Amniotic stem cell (primary cell): ENCODE data around the gene FBXW4.

Source experiments
- DNase-seq: peaks from one replicate; lab custom pipeline; 2025; lab: John Stamatoyannopoulos, UW

FBXW4 gene

DNA sequence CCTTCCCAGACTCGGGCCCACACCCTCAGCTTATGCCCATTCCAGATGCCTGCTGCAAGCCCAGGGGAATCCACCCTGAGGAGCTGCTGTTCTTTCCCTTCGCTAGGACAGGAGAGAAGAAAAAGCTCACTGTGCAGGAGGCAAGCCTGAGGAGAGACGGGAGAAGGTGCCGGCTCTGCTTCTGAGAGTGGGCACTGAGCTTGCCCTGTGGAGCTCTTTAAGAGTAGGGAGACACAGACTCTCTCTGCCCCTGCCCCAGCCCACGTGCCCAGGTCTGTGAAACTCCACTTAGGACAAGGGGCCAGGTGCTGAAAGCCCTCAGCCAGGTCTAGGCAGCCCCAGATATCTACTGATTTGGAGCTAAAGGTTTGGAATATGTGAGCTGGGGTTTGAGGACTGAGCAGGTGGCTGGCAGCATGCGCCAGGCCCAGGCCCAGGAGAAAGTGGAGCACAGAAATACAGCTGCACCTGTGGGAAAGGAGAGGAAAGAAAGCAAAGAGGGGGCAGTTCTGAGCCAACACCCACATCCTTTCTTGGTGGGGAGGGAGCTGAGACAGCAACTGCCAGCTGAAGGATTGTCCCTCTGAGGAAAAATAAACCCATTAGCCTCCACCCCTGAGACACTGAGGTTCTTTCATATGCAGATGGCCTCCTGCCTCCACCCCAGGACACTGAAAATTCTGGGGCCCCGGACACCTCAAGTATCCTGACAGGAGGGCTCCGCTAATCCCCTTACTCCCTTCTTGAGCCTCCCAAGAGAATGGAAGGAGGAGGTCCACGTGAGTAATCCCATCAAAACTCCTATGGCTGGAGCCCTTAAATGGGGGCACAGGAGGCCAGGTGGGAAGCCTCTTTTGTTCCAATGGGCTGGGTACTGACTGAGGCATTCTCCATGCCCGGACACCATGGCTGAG lies 114.2 kb downstream of the FBXW4 start:
- no peak for DNase-seq

- DNase-seq: no peak
Observed at GRCh38 chr10:101579516-101579870, 115.5 kb downstream of the FBXW4 start.

DNA sequence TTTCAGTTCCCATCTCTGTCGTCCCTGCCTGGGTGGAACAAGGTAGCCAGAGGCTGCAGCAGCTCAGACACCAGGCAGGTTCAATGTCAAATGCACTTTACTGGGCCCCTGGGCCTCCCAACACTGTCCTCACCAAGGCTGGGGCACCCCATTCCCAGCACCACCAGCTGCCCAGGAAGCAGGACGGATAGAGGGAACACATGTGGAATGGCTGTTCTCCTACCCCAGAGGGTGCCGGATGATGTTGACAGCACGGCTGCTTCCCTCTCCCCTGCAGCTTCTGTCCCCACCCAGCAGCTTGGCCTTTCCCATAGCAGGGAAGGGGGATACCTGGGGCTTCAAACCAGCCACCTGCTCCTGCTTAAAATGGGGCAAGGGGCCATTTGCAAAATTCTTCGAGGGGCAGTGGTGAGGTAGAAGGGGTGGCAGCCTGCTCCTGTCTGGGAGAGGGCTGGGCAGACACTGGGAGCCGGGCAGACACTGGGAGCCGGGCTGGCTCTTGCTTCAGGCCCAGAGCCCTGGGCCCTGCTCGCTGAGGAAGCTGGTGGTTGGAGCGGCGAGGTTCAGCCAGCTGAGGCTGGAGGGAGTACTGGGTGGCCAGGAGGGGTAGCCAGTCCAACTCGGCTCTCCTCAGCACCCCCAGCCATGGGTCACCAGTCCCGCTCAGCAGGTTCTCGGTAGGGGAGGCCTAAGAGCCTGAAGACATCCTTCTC lies 116.0 kb downstream of the FBXW4 start:
- DNase-seq: no peak

DNA sequence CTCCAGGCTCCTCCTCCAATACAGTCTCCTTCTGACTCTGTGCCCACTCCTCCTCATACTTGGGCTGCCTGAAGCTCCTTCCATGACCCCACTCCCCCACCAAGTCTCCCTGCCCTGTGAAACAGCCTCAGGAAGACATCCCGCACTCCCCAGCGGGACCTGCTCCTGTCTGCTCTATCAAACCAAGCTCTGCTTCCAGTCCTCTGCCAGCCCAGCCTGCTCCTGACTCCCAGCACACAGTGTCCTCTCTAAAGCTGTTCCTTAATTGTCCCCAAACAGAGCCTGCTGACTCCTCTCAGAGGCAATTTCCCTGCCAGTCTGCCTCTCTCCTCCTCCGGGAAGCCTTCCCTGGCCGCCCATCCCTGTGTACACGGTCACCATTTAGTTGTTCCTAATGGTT lies 116.8 kb downstream of the FBXW4 start:
- no peak for DNase-seq

DNA sequence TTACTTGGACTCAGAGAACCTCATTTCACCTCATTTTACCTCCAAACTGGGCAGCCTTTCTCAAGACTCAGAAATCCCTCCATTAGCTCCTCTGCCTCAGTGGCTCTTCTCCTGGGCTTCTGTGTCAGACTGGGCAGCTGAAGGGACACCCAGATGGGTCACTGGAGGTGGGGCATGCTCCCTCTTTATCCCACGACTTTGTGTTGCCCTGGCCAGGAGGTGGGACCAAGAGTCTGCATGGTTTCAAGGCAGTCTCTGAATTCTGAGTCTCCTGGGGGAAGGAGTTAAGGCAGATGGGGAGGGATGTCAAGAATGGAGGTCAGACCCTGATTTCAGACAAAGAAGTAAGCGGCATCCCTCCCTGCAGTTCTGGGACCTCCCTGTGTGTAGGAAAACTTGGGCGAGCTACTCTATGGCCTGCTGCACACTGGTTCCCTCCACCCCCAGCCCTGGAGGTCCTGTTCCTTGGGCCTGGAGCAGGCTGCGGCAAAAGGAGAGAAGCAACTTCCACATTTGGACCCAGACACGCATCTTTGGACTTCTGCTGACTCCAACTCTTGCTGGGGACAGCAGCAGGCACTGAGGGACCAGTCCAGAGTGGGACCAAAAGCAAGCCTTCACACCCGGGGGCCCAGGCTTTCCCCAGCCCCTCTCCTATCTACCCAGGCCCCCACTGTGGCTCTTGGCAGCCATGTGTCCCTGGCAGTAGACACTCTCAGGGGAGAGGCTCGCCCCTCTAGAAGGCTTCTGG lies 117.7 kb downstream of the FBXW4 start:
- no peak for DNase-seq

DNA sequence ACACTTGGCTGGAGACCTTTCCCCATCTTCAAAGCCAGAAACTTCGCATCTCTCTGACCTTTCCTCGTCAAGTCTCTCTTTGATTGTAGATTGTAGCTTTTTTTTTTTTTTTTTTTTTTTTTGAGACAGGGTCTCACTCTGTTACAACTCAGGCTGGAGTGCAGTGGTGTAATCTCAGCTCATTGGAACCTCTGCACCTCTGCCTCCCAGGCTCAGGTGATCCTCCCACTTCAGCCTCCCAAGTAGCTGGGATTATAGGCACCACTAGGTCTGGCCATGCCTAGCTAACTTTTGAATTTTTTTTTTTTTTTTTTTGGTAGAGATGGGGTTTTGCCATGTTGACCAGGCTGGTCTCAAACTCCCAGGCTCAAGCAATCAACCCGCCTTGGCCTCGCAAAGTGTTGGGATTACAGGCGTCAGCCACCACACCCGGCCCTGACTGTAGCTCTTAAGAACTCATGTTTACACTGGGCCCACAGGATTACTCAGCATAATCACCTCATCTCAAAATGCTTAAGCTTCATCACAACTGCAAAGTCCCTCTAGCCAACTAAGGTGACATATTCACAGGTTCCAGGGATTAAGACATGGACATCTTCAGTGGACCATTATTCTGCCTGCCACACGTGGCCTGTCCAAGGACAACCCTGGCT lies 118.6 kb downstream of the FBXW4 start:
- DNase-seq: no peak

DNA sequence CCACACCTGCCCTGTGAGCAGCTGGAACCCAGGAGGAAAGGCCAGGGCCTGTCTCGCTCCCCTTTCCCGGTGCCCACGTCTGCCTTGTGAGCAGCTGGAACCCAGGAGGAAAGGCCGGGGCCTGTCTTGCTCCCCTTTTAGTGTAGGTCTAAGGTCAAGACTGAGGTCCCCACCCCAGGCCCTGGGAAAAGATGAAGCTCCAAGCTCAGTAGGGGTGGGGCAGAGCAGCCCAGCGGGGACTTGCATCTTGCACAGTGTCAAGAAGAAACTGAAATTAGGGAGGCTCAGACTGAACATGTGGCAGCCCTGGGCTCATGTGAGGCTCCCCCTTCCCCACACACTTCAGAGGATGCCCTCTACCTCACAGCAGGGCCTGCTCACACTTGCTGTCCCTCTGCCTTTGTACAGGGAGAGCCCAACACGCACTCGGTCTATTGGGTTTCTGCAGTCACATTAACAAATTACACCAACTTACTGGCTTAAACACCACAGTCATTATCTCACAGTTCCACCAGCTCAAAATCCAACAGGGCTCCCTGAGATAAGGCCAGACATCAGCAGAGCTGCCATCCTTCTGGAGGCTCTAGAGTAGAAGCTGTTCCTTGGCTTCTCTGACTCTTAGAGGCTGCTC lies 119.3 kb downstream of the FBXW4 start:
- no peak for DNase-seq

- DNase-seq: no peak
Observed at GRCh38 chr10:101575091-101575490, 119.9 kb downstream of the FBXW4 start.

DNA sequence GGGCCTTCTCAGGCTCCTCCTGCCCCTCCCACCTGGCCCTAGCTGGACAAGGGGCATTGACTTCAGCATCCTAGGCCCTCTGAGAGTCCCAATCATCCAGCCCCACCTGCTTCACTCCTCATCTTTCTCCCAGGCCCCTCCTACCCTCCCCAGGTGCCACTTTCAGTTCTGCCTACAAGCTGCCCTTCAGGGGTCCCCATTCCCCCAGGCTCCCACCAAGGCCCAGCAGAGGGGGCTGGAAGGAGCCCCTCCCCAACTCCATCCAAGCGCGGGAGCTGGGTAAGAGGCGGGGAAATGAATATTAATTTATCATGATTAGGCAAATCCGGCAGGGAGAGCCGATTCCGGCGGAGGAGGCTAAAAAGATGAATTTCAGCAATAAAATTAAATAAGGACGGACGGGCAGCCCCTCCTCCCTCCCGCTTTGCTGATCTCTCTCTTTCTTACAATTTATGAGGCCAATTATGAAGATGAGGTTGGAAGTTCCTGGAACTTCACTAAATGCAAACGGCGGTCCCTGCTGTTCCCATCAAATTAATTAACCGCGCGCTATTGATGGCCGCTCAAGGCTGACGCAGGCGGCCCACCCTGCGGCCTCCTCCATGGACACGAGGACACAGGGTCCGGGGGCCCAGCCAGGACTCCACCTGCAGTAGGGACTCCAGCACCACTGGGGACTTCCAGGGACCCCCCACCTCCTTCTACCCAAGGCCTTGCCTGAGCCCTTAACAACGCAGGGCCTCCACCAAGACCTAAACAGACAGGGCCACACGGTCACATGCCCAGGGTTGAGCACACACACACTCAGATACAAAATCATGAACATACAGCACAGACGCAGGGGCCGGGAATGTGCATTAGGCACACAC lies 120.9 kb downstream of the FBXW4 start:
- no peak for DNase-seq

- DNase-seq: no peak
Observed at GRCh38 chr10:101572785-101573184, 122.2 kb downstream of the FBXW4 start.

DNA sequence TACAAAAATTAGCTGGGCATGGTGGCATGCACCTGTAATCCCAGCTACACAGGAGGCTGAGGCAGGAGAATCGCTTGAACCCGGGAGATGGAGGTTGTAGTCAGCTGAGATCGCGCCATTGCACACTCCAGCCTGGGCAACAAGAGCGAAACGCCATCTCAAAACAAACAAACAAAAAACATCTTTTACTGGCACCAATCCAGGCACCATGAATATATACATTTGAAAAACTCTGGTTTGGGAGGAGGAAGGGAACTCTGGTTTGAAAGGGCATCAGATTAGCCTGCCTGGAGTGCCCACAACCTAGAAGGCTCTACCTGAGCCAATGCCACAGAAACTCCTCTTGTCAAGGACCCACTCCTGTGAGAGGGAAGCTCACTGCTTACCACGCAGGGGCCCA lies 122.8 kb downstream of the FBXW4 start:
- no peak for DNase-seq

GRCh38 chr10:101571271-101571925 lies 123.6 kb downstream of the FBXW4 start:
- no peak for DNase-seq

GRCh38 chr10:101570428-101571270 lies 124.3 kb downstream of the FBXW4 start:
- DNase-seq: no peak

GRCh38 chr10:101569622-101570427 lies 125.1 kb downstream of the FBXW4 start:
- no peak for DNase-seq

DNA sequence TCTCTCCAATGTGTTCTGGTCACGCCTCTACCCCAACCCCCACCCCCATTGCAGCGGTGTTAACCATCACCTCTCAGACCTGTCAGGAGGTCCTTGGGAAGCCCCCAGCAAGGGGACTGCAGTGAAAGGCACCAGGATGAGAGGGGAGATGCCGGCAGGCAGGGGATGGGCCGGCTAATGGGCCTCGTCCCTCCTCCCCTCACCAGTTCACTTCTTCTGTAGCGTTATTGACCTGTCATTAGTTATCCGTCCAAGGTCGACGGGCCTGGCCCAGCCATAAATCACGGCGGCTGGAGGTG lies 125.7 kb downstream of the FBXW4 start:
- no peak for DNase-seq

- no peak for DNase-seq
Observed at GRCh38 chr10:101568054-101568745, 126.8 kb downstream of the FBXW4 start.

- no peak for DNase-seq
Observed at GRCh38 chr10:101567165-101568006, 127.6 kb downstream of the FBXW4 start.
